Right atrium auricular region (tissue), 2 donors: Measurements from ENCODE around the gene CTXND1. TPM values are rescaled to one million over a fixed set of nuclear protein-coding genes. Genes with fewer than 3 reads are reported as not detected.

Source experiments
- DNase-seq: peaks from one replicate; pipeline ENCODE4 v3.0.0-alpha.2; 2019; ENCODE audit warnings: low spot score
- H3K27ac ChIP-seq, 2 donors: fragments of 200-600 bp; sonication (generic); 1 replicate in 1 of 2; 2 replicates in 1 of 2; pipeline ENCODE4 v1.5.1; 2016 to 2019
- H3K27me3 ChIP-seq, 2 donors: fragments of 200-600 bp; sonication (generic); one replicate each; pipeline versions ENCODE4 v1.5.1 to v1.6.0; 2017 to 2019
- H3K36me3 ChIP-seq: fragments of 200-600 bp; sonication (generic); one replicate; pipeline ENCODE4 v1.5.1; 2016
- H3K4me1 ChIP-seq, 2 donors: fragments of 200-600 bp; sonication (generic); one replicate each; pipeline versions ENCODE4 v1.5.1 to v1.6.0; 2017 to 2019
- H3K4me3 ChIP-seq, 2 donors: fragments of 200-600 bp; sonication (generic); 1 replicate in 1 of 2; 2 replicates in 1 of 2; pipeline ENCODE4 v1.5.1; 2017 to 2019; ENCODE audit warnings: mild to moderate bottlenecking in 1 of 2, moderate library complexity in 1 of 2
- H3K9me3 ChIP-seq, 2 donors: fragments of 200-600 bp; sonication (generic); one replicate each; pipeline ENCODE4 v1.5.1; 2019
- total RNA-seq, 2 donors: library from RNA; depleted of rRNA; stranded (reverse); fragments of >200 nt; gene quantifications; one replicate each; pipeline ENCODE4 v1.1.0, GENCODE V29; 2016
- TF ChIP-seq, protein P1 (sequence below), 2 donors: fragments of 200-600 bp; sonication (generic); IDR thresholded peaks; one replicate each; pipeline ENCODE4 v1.5.1; 2019; ENCODE audit warnings: antibody characterized with exemption in 2 of 2

CTXND1 gene
- total RNA-seq, 2 donors from 2014 or later, result 0.22 to 0.59 TPM

DNA sequence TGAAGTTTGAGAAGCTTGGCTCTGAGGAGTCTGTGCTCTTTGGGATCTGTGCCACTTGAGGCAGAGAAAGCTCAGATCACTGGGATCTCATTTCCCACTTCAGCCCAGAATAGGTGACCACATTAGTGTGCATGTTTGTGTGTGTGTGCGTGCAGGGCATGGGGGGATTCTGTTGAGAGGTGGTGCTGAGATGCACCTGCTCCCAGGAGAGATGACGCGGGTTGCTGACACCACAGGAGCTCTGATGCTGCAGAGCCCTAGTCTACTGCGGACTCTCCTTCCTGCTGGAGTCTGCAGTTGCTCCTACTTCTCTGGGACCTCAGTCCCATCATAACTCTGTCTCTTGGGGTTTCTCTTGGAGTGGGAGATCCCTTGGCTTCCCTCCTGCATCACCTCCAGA is 14.7 kb upstream of the CTXND1 start:
- H3K27ac ChIP-seq, result no peak overlapping the region
- TF ChIP-seq, protein P1, sequence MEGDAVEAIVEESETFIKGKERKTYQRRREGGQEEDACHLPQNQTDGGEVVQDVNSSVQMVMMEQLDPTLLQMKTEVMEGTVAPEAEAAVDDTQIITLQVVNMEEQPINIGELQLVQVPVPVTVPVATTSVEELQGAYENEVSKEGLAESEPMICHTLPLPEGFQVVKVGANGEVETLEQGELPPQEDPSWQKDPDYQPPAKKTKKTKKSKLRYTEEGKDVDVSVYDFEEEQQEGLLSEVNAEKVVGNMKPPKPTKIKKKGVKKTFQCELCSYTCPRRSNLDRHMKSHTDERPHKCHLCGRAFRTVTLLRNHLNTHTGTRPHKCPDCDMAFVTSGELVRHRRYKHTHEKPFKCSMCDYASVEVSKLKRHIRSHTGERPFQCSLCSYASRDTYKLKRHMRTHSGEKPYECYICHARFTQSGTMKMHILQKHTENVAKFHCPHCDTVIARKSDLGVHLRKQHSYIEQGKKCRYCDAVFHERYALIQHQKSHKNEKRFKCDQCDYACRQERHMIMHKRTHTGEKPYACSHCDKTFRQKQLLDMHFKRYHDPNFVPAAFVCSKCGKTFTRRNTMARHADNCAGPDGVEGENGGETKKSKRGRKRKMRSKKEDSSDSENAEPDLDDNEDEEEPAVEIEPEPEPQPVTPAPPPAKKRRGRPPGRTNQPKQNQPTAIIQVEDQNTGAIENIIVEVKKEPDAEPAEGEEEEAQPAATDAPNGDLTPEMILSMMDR (IDR thresholded peaks at IDR 0.05), result no peak

DNA sequence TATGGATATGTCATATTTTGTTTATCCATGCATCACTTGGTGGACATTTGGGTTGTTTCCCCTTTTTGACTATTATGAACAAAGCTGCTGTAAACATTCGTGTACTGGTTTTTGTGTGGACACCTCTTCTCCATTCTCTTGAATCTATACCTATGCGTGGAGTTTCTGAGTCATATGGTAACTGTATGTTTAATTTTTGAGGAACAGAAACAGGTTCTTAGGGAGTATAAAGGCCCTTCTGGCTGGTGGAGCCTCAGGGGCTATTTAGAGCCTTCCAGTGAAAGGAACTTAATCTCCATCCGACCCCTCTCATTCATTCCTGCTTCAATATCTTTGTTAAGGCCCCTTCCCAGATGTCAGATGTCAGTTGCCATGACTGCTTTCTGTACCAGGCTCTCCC is 14.1 kb upstream of the CTXND1 start:
- Histone ChIP-seq H3K36me3 (no peaks in the 10 kb centered on the region), H3K9me3 (no peaks in the 10 kb centered on the region), H3K27ac (no peak overlapping the region), H3K4me1 (no peaks in the 10 kb centered on the region), H3K4me3 (no peak overlapping the region), H3K27me3 (no peaks in the 10 kb centered on the region)
- TF ChIP-seq, protein P1 (IDR thresholded peaks at IDR 0.05), result no peak
- no peak for DNase-seq

More for the DNA sequence above, 14.7 kb upstream of the CTXND1 start:
- DNase-seq, result no peak
- no peaks in the 10 kb centered on the region for H3K4me1 ChIP-seq
- H3K36me3 ChIP-seq, result no peaks in the 10 kb centered on the region
- no peak overlapping the region for H3K4me3 ChIP-seq
- no peaks in the 10 kb centered on the region for H3K9me3 ChIP-seq
- no peaks in the 10 kb centered on the region for H3K27me3 ChIP-seq

DNA sequence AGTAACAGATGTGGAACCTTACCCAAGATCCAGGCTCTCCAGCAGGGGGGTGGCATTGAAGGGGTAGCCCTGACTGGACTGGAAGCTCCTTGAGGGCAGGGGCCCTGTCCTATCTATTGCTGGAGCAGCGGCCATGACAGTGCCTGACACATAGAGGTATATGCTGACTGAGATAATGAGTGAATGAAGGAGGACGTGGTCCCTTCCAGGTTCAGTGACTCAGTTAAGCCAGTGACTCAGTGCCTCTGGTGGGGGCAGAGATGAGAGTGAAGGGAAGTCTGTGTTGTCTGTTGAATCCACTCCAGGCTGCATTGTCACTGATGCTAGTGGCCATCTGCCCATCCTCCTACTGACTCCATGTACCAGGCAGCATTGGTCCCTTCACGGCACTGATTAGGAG is 13.0 kb upstream of the CTXND1 start:
- Histone ChIP-seq H3K27ac (no peak overlapping the region), H3K4me1 (no peaks in the 10 kb centered on the region), H3K36me3 (no peaks in the 10 kb centered on the region), H3K4me3 (no peak overlapping the region), H3K27me3 (no peaks in the 10 kb centered on the region), H3K9me3 (no peaks in the 10 kb centered on the region)
- TF ChIP-seq, protein P1 (IDR thresholded peaks at IDR 0.05), result no peak
- DNase-seq, result no peak

DNA sequence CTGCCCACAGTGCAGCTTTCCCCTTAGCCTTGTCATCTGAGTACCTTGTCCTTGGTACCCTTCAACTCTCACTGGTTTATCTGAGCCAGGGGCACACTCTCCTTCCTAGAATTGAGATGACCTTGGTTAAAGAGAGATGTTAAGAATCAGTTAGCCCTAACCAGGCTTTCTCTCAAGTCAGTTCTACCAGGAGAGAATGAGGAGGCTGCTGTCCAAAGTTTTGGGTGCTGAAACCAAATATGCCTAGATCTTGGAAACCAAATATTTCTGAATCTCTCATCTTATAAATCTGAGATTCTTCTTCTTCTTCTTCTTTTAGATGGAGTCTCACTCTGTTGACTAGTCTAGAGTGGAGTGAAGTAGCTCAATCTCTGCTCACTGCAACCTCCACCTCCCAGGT is 12.0 kb upstream of the CTXND1 start:
- no peaks in the 10 kb centered on the region for H3K4me1 ChIP-seq
- H3K36me3 ChIP-seq, result no peaks in the 10 kb centered on the region
- no peaks in the 10 kb centered on the region for H3K9me3 ChIP-seq
- no peak overlapping the region for H3K27ac ChIP-seq
- H3K27me3 ChIP-seq, result no peaks in the 10 kb centered on the region
- H3K4me3 ChIP-seq, result no peak overlapping the region
- no peak for DNase-seq
- TF ChIP-seq, protein P1 (IDR thresholded peaks at IDR 0.05), result no peak

DNA sequence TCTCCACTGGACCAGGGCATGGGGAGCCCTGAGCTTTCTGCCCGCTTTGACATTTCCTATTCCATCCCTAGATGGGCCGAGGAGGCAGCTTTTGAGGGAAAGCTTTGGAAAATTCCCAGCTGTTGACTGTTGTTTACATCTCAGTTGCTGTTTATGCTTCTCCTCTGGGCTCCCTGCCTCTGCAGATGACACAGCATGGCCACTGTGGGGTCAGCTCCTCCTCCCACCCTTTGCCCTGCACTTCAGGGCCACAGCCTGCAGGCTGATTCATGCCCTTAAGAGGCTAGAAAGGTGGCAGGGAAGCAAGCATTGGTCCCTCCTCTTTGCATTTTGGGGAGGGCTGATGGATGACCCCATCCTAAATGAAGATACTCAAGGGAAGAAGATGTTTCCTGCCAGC is 8.5 kb upstream of the CTXND1 start:
- Histone ChIP-seq H3K4me3 (no peak overlapping the region), H3K36me3 (no peaks in the 10 kb centered on the region), H3K4me1 (no peaks in the 10 kb centered on the region), H3K27me3 (no peaks in the 10 kb centered on the region), H3K9me3 (no peaks in the 10 kb centered on the region), H3K27ac (no peak overlapping the region)
- no peak for DNase-seq
- TF ChIP-seq, protein P1 (IDR thresholded peaks at IDR 0.05), result no peak

DNA sequence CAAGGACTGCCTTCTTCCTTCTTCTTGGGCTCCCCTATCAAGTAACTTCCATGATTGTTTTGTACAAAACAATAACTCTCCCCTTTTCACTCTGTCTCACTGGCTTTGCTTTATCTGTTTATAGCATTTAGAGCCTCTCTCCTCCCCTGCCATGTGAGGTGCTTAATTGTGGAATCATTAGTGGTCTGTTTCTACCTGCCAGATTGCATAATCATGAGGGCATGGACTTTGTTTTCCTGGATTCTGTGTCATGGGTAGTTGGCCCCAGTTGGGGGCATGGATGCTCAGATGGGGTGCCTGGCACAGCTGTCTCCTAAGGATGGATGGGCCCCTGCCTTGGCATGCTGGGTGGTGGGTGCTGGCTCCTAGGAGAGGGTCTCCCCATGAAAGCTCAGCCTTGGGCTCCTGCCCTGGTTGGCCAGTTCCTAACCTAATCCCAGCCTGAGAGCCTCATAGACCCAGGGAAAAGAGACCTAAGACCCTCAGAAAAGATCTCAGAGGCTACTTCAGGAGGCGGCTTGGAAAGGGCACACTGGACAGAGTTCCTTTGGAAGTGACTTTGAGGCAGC is 8.0 kb upstream of the CTXND1 start:
- Histone ChIP-seq H3K27ac (no peak overlapping the region), H3K4me1 (no peaks in the 10 kb centered on the region), H3K27me3 (no peaks in the 10 kb centered on the region), H3K36me3 (no peaks in the 10 kb centered on the region), H3K4me3 (no peak overlapping the region), H3K9me3 (no peaks in the 10 kb centered on the region)
- no peak for DNase-seq
- TF ChIP-seq, protein P1 (IDR thresholded peaks at IDR 0.05), result no peak
